Fibroblast of skin of scalp (primary cell): ENCODE measurements around the gene PIK3R1.
A peak's percentile ranks its signal among the peaks of the same experiment; 100 is the strongest.

Source experiments
- DNase-seq: peaks from one replicate; pipeline ENCODE4 v3.0.0-alpha.2; 2013

Gene PIK3R1

DNA sequence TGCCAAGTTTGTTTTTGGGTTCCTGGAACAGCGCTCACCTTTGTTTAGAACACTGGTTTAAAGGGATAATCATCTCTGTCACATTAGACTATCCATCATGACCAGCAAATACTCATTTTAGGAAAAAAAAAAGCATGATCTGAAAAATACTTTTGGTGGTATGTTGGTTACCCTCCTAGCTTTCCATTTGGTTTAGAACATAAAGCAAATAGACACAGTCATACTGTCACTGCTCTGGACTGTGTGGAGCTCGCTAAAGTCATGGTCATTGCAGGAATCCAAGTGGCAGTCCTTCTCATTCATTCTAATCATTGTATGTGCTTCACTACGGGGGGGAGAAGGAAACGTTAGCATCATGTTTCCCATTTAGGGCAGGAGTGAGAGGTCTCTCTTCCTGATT lies 83.5 kb downstream of the PIK3R1 start:
- DNase-seq, result peak; percentile 17

DNA sequence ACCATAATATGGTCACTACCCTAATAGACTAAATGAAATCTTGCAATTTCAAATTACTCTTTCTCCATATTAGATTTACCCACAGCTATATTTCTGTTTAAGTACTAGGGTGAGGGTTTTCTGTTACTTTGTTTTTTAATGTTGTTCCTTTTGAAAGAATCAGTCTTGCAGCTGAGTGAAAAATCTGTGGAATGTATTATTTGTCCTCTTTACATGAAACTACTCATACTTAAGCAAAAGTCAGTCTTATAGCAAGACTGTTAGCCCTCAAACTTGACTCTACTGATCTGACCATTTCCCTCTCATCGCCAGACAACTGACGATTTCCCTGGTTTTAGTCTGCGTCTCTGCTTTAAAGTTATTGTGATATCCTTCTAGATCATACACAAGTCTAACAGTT lies 84.0 kb downstream of the PIK3R1 start:
- DNase-seq, result peak; percentile 29

DNA sequence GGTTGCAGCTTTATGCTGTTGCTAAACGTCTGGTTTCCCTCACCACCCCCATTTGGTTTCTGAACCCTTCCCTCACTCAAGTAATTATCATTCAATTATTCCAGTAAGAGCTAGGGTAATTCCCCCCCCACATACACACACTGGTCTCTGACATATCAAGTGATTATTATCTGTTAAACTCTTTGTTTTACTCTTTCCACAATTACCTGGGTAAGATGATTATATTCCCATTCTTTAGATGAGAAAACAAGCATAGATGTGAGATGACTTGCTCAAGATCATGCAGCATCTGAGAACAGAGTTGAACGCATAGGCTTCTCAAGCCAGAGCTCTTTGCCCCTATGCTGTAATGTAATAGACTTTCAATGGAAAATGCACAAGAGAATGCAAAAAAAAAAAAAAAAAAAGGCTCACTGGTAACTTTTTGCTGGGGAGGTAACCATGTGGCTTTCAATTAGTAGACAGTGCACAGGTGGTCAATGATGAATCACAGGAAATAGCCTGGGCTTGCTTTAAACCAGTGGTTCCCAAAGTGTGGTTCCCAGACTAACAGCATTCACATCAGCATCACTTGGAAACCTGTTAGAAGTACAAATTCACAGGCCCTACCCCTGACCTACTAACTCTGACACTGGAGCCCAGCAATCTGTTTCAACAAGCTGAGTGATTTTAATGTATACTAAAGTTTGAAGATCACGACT lies 87.6 kb downstream of the PIK3R1 start:
- no peak for DNase-seq

DNA sequence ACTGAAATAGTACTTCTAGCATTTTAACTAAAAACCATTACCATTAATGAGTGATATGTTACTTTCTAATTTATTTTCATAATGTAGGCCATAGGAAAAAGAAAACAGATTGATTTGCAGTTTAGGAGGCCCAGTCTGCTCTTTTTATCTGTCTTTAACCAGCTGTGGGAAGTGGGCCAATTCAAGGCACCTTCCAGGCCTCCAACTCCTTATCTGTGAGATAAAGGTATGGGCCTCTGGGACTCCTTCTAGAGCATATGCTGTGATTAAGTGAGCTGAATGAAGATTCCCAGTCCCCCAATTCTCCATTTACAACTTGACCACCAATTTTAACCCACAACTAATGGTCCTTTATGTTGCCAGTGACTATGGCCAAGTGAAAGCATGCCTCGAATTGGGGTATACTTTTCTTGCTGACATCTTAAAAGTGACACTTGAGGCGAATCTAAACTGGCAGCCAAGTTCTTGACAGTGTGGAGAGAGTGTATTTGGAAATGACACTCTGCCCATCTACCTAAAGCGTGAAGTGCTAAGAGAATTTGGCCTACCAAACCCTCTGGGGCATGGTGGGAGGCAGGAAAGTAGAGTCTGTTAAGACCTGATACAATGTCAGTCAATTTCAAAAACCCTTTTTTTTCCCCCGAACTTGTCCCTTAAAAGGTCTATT lies 88.3 kb downstream of the PIK3R1 start:
- no peak for DNase-seq

DNA sequence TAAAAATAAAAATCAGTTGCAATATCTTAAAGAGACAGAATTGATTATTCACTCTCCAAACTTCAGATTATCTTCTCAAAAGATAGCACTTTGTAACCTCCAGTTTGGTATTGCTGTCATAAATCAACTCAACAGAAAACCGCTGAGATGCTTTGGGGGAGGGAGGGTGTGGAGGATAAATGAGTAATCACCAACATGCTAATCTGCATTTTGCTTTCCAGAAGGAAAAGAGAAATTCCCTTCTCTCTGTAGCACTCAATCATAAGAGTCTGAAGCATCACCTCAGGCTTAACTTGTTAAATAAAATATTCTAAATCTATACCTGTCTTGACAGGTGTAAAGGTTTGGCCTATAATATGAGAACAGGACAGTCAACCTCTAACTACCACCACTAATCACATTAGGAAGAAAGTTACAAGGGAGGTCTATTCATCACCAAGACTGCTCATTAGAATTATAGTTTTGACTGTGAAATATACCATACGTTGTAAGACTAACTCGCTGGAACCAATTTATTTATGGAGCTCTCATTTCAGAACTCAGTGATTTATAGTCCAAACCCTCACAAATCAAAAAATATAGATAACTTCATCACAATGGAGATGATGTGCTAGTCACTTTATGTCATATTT lies 89.0 kb downstream of the PIK3R1 start:
- peak; percentile 61 for DNase-seq

DNA sequence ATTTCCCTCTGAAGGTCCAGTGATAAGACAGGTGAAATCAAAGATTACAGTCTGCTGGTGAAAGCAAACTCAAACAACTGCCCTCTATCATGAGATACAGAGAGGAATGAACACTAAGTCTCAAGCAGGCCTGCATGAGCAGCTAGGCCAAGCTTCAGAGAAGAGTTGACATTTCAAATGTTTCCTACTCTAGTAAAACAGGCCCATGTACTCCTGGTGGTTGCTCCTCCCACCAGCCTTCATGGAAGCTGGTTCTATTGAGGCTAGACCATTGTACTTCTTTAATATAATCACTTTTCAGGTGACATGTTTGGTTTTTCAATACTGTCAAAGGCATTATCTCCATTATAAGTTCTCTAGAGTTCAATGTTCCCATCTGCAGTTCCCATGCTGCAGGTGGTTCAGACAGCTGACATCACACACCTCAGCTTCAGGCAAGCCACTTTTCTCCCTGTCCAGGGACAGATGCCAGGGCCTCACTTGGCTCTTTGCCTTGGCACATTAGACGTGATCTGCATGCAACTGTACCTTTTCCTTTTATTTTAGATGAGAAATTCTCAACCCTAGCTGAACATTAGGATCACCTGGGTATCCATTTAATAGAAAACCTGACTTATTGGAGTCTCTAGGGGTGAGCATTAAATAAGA lies 89.8 kb downstream of the PIK3R1 start:
- no peak for DNase-seq

DNA sequence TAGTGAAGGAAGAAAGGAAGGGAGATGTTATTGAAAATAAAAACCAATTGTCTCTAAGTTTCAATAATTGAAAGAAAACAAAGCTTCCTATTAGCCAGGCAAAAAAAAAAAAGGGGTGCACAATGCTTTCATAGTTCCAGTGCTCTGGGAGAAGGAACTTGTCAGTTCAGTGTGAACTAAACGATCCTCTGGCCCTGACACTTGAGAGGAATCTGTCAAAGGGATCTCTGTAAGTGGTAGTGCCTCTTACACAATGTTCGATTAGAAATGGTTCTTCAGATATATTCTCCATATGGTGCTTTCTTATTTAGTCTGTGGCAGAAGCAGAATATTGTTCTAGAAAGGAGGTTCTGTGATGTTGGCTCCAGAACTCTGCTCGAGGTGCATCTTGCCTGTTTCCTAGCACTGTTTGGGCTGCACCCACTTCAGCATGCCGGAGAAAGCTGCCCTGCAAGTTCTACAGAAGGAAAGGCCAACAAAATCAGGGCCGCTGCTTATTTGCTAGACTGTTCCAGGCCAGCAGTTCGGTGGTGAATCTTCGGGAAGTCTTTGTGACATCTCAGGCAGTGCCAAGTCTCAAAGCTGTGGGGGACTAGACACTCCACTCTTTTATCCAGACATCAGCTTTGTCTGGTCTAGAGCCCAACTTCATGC lies 90.9 kb downstream of the PIK3R1 start:
- DNase-seq, result no peak

DNA sequence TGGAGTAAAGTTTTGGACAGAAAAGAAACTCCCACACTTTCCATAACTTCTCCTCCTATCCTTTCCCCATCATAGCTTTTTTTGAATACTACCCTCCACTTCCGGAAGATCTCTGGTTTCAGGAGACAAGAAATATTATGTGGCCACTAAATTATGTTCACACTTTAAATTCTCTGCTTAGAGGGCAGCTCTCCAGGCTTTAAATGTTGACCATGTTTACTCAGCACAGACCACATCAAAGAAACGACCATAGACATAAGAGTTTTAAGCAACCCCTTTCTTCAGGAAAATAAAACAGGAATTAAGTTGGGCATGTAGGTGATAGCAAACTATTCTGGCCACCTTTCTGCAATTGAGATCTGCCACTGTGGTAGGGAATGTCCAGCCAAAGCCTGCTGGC lies 97.8 kb downstream of the PIK3R1 start:
- DNase-seq, result no peak

DNA sequence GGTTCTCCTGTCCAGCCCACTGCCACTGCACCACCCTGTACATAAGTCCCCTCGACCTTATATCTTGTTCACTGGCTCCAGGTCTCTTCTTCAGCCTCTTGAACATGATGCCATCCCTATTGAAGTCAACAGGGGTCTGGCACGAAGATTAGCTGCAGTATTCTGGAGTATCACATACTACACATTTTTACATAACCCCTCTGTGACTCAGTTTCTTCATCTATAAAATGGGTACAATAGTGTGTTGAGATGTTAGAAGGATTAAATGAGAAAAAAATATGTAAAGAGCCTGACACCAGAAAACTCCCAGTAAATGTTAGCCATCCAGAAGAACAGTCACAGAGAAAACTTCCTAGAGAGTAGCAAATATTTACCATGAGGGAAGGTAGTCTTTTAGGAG lies 98.9 kb downstream of the PIK3R1 start:
- no peak for DNase-seq

DNA sequence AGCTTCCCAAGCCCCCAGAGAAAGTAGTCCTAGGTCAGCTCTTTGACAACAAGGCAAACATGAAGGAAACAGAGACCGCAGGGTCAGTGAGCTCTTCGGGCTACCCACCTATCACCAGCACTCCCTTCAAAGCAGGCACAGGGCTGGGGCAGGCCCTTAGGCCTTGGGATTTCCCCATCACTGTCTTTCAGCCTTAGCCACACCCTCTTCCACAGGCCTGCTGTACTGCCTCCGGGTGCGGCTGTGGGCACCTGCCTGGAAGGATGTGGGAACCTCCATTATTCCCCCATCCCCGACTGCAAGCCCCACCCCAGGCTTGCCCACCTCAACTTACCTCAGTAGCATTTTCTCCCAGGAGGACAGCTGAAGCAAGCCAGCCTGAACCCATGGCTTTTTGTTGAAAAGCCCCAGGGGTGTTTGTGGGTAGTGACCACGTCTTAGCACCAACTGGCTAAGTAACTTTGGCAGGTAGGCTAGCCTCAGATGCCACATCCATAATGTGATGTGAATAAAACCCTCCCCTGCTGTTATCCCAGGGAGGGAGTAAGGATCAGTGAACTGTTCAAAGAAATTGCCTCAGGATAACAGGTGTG lies 100.2 kb downstream of the PIK3R1 start:
- DNase-seq, result no peak

DNA sequence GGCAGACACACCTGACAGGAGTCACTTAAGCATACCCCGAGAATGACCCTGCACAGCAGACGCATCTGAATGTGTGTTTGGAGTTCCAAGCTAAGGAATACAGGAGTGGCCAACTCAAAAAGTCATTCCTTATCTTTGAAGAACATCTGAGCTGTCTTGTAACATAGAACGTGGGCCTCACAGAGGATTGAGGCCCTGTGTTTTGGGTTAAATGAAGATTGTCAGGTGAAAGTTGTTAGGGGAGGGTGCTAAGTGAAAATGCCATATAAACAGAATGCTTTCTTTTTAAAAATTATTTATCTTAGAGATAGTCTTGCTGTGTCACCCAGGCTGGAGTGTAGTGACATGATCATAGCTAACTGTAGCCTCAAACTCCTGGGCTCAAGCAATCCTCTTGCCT lies 100.9 kb downstream of the PIK3R1 start:
- DNase-seq, result no peak

DNA sequence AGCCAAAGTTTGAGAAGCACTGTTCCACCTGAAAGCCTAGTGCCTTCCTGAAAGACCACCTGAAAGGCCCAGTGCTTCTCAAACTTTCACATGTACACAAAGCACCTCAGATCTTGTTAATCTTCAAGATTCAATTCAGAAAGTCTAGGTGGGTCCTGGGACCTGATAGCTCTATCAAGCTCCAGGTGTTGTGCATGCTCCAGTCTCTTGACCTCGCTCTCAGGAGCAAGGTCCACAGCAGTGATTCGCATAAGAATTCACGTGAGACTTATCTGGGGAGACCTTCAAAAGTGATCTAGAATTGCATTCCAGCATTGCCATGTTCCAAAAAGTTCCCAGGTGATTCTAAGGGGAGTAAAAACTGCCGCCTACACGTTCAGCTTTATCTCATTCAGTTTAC lies 102.1 kb downstream of the PIK3R1 start:
- no peak for DNase-seq

DNA sequence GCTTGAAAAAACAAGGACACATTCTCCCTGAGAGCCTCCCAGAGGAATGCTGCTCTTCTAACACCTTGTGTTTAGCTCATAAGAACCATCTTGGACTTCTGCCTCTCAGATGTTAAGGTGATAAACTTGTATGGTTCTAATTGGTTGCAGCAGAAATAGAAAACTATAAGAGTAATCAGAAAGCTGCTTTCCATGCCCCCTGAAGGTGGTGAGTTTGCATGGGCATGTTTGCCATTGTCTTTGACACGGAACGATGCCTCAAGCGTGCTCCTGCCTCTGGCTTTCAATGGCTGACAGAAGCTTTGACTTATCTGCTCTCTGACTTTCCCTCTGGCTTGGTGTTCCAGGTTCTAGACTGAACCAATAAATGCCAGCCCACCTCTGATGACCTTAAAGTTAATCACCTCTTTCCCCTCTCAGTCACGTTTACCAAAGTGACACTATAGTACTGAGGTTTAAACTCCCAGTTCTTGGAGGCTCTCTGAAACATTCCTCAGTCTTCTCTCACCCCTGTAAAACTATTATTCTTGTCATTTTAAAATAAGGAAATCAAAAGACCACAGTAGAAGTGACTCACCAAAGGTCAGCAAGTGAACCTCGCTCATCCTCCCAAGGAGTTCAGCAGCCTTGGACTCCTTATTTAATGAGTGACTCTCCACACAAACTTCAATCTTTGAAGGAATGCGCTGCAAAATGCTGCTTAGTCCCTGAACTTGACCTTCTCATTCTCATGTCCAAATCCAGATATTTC lies 103.6 kb downstream of the PIK3R1 start:
- DNase-seq, result peak; percentile 63

DNA sequence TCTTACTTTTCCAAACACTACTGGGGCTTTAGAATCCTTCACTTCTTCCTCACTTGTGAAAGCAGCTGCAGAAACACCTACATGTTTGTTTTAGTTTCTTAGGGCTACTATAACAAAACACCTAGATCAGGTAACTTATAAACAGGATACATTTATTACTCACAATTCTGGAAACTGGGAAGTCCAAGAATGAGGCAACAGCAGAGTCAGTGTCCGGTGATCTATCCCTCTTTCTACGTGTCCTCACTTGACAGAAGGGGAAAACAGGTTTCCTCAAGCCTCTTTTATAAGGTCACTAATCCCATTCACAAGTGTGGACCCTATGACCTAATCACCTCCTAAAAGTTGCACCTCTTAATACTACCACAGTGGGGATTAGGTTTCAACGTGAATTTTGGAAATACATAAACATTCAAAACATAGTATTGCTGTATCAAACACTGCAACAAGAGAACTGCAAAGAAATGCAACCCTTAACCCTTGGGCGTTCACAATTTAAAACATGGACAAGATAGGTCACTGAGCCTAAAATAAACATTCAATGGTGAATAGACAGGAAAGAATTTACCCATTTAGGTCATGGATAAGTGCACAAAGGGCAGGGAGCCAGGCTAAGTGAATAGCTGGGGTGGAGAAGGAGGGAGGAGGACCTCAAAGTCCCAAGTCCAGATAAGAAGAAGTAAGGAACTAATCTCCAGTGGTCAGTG lies 104.3 kb downstream of the PIK3R1 start:
- DNase-seq, result no peak

DNA sequence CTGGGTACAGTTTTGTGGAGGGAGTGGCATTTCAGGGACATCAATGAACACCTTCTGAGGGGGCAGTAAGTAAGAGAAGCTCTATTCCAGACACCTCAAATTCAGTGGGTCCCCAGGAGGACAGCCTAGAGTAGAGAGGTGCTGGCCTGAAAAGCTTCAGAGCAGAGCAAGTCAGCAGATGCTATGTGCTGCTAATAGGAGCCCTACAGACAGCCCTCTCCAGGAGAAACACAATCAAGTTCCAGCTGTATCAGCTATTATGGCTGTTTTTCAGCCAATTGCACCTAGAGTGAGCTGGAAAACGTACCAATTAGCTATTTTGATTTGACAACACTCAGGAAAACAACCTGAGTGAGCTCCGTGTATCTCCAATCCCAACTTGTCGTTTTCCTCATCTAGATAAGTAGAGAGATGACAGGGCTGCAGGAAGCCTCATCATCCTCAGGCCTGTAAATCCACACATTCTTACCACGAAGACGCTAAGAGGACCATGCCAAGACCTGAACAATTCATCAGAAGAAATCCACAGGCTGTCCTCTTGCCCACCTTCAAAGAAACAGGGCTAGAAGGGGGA lies 104.9 kb downstream of the PIK3R1 start:
- no peak for DNase-seq

DNA sequence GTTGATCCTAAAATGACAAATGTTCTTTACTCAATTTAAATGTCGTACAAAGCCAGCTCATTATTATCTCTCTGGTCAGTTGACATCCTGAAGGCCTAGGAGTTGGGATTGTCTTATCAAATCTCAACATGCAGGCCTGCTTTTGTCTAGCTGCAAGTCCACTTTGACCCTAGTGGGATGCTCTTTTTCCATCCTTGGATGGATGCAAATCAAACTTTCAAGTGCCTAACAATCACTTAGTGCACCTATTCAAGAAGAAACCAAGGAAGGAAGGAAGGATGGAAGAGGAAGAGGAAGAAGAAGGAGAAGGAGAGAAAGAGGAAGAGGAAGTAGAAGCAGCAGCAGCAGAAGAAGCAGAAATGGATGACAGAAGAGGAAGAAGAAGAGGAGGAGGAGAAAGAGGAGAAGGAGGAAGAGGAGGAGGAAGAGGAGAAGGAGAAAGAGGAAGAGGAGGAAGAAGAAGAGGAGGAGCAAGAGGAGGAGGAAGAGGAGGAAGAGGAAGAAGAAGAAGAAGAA lies 109.6 kb downstream of the PIK3R1 start:
- no peak for DNase-seq

DNA sequence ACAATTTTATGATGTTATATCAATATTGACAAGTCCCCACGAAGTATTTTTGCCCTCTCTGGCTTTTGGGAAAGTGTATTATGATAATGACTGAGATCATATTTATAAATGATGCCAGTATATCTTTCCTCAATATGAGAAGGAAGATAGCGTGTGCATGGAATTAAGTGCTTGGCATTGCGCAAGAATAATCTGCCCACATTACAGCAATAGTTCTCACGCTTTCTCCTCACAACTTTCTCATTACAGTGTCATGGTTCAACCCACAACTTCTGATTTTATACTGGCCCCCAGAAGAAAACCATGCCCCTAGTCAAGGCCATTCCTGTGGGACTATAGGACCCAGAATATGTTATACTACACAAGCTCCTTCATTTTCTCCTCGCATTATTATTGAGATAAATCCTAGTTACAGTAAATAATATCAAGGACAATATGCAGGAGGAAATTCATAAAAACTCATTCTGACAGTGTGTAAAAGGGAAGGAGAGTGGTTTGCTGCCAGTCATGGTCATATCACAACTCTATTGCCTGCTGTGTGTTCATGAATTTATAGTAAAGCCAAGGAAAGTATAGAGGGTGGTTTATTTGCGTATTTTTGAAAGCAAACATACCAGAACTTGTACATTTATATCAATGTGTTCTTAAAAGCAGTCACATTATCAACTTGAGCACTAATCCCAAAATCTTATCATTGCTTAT lies 114.1 kb downstream of the PIK3R1 start:
- peak; percentile 47 for DNase-seq

DNA sequence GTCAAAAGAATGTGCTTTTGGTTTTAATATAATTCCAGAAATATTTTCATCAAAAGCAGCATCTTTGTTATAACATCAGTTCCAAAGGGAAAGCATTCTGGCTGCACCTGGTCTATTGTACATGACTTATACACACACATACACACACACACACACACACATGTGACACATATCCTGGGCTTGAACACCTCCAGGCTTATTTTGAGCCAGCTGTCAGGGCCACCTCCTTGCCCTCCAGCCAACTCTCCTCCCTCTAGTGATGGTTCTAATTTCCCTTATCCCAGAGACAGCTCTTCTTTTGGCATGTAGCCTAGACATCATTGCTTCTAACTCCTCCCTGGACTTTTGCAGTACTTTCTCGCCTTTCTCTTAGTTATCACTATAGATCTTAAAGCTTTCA lies 115.0 kb downstream of the PIK3R1 start:
- peak; percentile 41 for DNase-seq

DNA sequence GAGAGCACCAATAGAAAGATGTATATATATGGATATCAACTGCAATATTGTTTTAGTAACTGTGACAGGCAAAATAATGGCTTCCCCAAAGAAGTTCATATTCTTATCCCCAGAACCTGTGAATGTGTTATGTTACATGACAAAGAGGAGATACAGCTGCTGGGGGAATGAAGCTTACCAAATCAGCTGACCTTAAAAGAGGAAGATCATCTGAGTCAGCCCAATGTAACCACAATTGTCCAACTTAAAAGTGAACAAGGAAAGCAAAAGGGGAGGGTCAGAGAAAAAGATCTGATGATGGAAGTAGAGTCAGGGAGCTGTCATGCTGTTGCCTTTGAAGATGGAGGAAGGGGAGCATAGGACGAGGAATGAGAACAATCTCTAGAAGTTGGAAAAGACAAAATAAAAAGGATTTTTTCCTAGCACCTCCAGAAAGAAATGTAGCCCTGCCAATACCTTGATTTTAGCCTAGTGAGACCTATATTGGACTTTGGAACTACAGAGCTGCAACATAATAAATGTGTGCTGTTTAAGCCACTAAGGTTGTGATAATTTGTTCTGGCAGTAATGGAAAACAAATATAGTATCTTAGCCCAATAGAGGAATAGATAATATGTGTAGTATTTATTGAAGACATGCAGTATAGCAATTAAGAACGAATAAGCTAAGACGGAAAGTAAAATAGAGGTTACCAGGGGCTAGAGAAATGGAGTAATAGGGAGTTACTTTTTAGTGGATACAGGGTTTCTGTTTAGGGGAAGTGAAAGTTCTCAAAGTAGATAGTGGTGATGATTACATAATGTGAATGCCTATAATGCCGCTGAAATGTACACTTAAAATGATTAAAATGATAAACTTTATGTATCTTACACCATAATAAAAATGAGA lies 115.9 kb downstream of the PIK3R1 start:
- peak; percentile 26 for DNase-seq
